ENCODE results near the gene METTL17. TPM values are rescaled to one million over a fixed set of nuclear protein-coding genes. Genes with fewer than 3 reads are reported as not detected.

Gene METTL17
- polyA plus RNA-seq, 1 donor from 2014 or later, result 231 TPM

- no peak overlapping the region for H3K27ac ChIP-seq (ENCODE audit: low read length)
- H3K27me3 ChIP-seq (ENCODE audit: insufficient read depth, low read depth, low read length), result no peaks in the 10 kb centered on the region
- no peaks in the 10 kb centered on the region for H3K36me3 ChIP-seq (ENCODE audit: insufficient read depth, low read length)
- no peak overlapping the region for H2AFZ ChIP-seq (ENCODE audit: low read depth, low read length)
- H3K4me2 ChIP-seq (ENCODE audit: low read length), result no peak overlapping the region
- no peaks in the 10 kb centered on the region for H4K20me1 ChIP-seq (ENCODE audit: insufficient read depth)
- H3K9ac ChIP-seq (ENCODE audit: low read length), result no peak overlapping the region
- no peaks in the 10 kb centered on the region for H3F3A ChIP-seq (ENCODE audit: insufficient read depth, low read length, poor library complexity, severe bottlenecking)
- no peaks in the 10 kb centered on the region for H3K9me3 ChIP-seq (ENCODE audit: low read length)
- TF ChIP-seq EP300 (conservative IDR thresholded peaks at IDR 0.05; ENCODE audit: poor library complexity, severe bottlenecking) (no peak), SMC3 (conservative IDR thresholded peaks at IDR 0.05; ENCODE audit: poor library complexity) (no peak), MXI1 (conservative IDR thresholded peaks at IDR 0.05; ENCODE audit: poor library complexity, severe bottlenecking) (no peak), POLR2AphosphoS5 (IDR thresholded peaks at IDR 0.05) (no peak), TAF1 (IDR thresholded peaks at IDR 0.05; ENCODE audit: low read depth) (no peak), EZH2 (IDR thresholded peaks at IDR 0.05; ENCODE audit: borderline replicate concordance, insufficient read depth, low read length, poor library complexity, severe bottlenecking) (no peak)
- H3K4me3 ChIP-seq (ENCODE audit: low read length), result no peak overlapping the region
- H3K79me2 ChIP-seq (replicated peaks; ENCODE audit: insufficient read depth, low read length), result no peaks in the 10 kb centered on the region
- no peaks in the 10 kb centered on the region for H3K9me2 ChIP-seq (ENCODE audit: insufficient read depth, low read length)
Observed at GRCh38 chr14:21036751-21037150, 47.0 kb downstream of the METTL17 start.

GRCh38 chr14:21037156-21037555 is 47.4 kb downstream of the METTL17 start:
- H3K9ac ChIP-seq (ENCODE audit: low read length), result no peak overlapping the region
- H3K27me3 ChIP-seq (ENCODE audit: insufficient read depth, low read depth, low read length), result no peaks in the 10 kb centered on the region
- H3F3A ChIP-seq (ENCODE audit: insufficient read depth, low read length, poor library complexity, severe bottlenecking), result no peaks in the 10 kb centered on the region
- H3K9me2 ChIP-seq (ENCODE audit: insufficient read depth, low read length), result no peaks in the 10 kb centered on the region
- no peak for TF ChIP-seq CTCF (IDR thresholded peaks at IDR 0.05; ENCODE audit: poor library complexity, severe bottlenecking)
- TF ChIP-seq POLR2AphosphoS5 (IDR thresholded peaks at IDR 0.05), result no peak
- TF ChIP-seq EP300 (conservative IDR thresholded peaks at IDR 0.05; ENCODE audit: poor library complexity, severe bottlenecking), result no peak
- no peak for TF ChIP-seq EZH2 (IDR thresholded peaks at IDR 0.05; ENCODE audit: borderline replicate concordance, insufficient read depth, low read length, poor library complexity, severe bottlenecking)
- no peak for TF ChIP-seq RAD21 (conservative IDR thresholded peaks at IDR 0.05)
- TF ChIP-seq, protein P1, sequence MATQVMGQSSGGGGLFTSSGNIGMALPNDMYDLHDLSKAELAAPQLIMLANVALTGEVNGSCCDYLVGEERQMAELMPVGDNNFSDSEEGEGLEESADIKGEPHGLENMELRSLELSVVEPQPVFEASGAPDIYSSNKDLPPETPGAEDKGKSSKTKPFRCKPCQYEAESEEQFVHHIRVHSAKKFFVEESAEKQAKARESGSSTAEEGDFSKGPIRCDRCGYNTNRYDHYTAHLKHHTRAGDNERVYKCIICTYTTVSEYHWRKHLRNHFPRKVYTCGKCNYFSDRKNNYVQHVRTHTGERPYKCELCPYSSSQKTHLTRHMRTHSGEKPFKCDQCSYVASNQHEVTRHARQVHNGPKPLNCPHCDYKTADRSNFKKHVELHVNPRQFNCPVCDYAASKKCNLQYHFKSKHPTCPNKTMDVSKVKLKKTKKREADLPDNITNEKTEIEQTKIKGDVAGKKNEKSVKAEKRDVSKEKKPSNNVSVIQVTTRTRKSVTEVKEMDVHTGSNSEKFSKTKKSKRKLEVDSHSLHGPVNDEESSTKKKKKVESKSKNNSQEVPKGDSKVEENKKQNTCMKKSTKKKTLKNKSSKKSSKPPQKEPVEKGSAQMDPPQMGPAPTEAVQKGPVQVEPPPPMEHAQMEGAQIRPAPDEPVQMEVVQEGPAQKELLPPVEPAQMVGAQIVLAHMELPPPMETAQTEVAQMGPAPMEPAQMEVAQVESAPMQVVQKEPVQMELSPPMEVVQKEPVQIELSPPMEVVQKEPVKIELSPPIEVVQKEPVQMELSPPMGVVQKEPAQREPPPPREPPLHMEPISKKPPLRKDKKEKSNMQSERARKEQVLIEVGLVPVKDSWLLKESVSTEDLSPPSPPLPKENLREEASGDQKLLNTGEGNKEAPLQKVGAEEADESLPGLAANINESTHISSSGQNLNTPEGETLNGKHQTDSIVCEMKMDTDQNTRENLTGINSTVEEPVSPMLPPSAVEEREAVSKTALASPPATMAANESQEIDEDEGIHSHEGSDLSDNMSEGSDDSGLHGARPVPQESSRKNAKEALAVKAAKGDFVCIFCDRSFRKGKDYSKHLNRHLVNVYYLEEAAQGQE (IDR thresholded peaks at IDR 0.05; ENCODE audit: borderline replicate concordance), result no peak
- no peak for TF ChIP-seq MXI1 (conservative IDR thresholded peaks at IDR 0.05; ENCODE audit: poor library complexity, severe bottlenecking)
- TF ChIP-seq TAF1 (IDR thresholded peaks at IDR 0.05; ENCODE audit: low read depth), result no peak
- H3K27ac ChIP-seq (ENCODE audit: low read length), result no peak overlapping the region
- H3K9me3 ChIP-seq (ENCODE audit: low read length), result no peaks in the 10 kb centered on the region
- no peak overlapping the region for H2AFZ ChIP-seq (ENCODE audit: low read depth, low read length)
- no peaks in the 10 kb centered on the region for H3K36me3 ChIP-seq (ENCODE audit: insufficient read depth, low read length)
- no peaks in the 10 kb centered on the region for H3K79me2 ChIP-seq (replicated peaks; ENCODE audit: insufficient read depth, low read length)
- no peaks in the 10 kb centered on the region for H4K20me1 ChIP-seq (ENCODE audit: insufficient read depth)
- no peak overlapping the region for H3K4me3 ChIP-seq (ENCODE audit: low read length)
- H3K4me2 ChIP-seq (ENCODE audit: low read length), result no peak overlapping the region

Measured in neural cell (in vitro differentiated cells).